NB4 (cell line): ENCODE data around the gene SAP30L.

ENCODE experiments used
- POLR2A ChIP-seq: IDR thresholded peaks from 2 replicates; pipeline ENCODE4 v1.6.1; 2011; ENCODE audit warnings: mild to moderate bottlenecking; ENCODE audit not compliant: insufficient read length; ENCODE audit errors: extremely low read depth
- TF ChIP-seq, protein P1 (sequence below): IDR thresholded peaks from one replicate; pipeline ENCODE4 v1.5.1; 2012; ENCODE audit warnings: low read depth, low read length
- TF ChIP-seq, protein P2 (sequence below): IDR thresholded peaks from 2 replicates; pipeline ENCODE4 v1.6.1; 2011; ENCODE audit warnings: low read depth, low read length

DNA sequence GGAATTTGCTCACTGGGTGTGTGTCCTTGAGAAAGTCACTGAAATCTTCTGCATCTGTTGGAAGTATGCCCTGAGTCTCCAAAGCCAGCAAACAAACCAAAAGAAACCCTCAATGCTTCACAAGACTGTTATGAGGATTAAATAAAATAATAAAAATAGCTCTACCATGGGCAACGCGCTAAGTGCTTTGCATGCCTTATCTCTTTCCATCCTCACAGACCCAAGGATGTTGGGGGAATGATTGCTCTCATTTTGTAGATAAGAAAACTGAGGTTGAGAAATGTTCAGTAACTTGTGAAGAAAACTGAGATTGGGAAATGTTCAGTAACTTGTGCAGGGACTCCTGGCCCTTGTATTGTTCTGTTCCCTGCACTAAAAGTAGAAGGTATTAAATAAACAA lies 24.3 kb downstream of the SAP30L start:
- TF ChIP-seq, protein P1, sequence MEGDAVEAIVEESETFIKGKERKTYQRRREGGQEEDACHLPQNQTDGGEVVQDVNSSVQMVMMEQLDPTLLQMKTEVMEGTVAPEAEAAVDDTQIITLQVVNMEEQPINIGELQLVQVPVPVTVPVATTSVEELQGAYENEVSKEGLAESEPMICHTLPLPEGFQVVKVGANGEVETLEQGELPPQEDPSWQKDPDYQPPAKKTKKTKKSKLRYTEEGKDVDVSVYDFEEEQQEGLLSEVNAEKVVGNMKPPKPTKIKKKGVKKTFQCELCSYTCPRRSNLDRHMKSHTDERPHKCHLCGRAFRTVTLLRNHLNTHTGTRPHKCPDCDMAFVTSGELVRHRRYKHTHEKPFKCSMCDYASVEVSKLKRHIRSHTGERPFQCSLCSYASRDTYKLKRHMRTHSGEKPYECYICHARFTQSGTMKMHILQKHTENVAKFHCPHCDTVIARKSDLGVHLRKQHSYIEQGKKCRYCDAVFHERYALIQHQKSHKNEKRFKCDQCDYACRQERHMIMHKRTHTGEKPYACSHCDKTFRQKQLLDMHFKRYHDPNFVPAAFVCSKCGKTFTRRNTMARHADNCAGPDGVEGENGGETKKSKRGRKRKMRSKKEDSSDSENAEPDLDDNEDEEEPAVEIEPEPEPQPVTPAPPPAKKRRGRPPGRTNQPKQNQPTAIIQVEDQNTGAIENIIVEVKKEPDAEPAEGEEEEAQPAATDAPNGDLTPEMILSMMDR = no peak
- TF ChIP-seq POLR2A = no peak
- TF ChIP-seq, protein P2, sequence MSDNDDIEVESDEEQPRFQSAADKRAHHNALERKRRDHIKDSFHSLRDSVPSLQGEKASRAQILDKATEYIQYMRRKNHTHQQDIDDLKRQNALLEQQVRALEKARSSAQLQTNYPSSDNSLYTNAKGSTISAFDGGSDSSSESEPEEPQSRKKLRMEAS = no peak
